Ovary (tissue), 3 donors: ENCODE results near the gene KDM4C.

ENCODE experiments used
- EP300 ChIP-seq: sonication (generic); formaldehyde crosslinking; IDR thresholded peaks from one replicate; pipeline ENCODE4 v1.6.1; 2017; ENCODE audit warnings: antibody characterized with exemption
- TF ChIP-seq, protein P1 (sequence below), 3 donors: fragments of 450-650 bp in 2 of 3; fragments of 200-600 bp in 1 of 3; IDR thresholded peaks; one replicate each; pipeline versions ENCODE4 v1.5.1 to v1.8.0; 2016 to 2022; ENCODE audit warnings: antibody characterized with exemption in 3 of 3, mild to moderate bottlenecking in 1 of 3
- donor health status: DM: no; HTN: no; CAD: no.

DNA sequence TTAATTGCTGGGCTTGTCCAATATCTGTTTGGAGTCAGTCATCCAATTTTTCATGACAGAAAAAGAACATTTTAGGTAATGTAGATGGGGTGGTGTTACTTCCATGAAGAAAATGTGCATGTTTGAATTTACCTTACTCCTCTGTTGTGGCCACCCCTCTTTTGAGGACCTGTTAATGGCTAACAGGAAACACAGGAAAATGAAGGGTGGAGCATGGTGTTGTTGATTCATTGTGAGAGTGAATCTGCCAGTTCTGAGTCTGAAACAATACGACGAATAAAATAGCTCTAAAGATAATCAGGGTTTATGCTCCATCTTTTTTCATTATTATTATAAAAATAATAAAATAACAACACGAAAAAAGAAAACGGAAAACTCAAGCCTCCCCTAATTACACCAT, 335.3 kb downstream of the KDM4C start:
- TF ChIP-seq, protein P1, sequence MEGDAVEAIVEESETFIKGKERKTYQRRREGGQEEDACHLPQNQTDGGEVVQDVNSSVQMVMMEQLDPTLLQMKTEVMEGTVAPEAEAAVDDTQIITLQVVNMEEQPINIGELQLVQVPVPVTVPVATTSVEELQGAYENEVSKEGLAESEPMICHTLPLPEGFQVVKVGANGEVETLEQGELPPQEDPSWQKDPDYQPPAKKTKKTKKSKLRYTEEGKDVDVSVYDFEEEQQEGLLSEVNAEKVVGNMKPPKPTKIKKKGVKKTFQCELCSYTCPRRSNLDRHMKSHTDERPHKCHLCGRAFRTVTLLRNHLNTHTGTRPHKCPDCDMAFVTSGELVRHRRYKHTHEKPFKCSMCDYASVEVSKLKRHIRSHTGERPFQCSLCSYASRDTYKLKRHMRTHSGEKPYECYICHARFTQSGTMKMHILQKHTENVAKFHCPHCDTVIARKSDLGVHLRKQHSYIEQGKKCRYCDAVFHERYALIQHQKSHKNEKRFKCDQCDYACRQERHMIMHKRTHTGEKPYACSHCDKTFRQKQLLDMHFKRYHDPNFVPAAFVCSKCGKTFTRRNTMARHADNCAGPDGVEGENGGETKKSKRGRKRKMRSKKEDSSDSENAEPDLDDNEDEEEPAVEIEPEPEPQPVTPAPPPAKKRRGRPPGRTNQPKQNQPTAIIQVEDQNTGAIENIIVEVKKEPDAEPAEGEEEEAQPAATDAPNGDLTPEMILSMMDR (IDR thresholded peaks at IDR 0.05), result no peak
- TF ChIP-seq EP300, result no peak
